HG03066 (cell line): Measurements from ENCODE around the gene CFAP300.

ENCODE experiments used
- ATAC-seq: cut with Tn5 transposase; IDR thresholded peaks from one replicate; pipeline ENCODE4 v1.9.1; 2021; ENCODE audit warnings: low read depth; ENCODE audit not compliant: unreplicated experiment

Gene CFAP300

DNA sequence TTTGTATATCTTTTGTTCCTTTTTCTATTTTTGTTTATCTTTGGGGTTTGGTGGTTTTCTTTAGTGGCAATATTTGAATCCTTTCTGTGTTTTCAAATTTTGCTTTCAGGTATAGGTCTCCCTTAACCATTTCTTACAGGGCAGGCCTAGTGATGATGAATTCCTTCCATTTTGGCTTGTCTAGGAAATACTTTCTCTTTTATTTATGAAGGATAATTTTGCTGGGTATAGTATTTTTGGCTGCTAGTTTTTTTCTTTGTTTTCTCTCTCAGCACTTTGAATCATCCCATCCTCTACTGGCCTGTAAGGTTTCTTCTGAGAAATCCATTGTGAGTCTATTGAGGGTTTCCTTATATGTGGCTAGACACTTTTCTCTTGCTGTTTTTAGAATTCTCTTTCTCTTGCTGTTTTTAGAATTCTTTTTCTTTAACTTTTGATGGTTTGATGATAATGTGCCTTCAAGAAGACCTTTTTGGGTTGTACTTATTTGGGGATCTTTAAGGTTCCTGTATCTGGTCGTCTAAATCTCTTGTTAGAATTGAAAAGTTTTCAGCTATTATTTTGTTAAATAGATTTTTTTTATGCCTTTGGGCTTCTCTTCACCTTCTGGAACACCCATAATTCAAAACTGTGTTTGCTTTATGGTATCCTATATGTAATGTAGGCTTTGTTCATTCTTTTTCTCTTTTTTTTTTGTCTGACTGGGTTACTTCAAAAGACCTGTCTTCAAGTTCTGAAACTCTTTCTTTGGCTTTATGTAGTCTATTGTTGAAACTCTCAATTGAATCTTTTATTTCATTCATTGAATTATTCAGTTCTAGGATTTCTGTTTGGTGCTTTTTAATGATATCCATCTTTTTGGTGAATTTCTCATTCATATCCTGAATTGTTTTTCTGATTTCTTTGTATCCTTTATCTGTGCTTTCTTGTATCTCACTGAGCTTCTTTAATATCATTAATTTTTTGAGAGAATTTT lies 24.5 kb downstream of the CFAP300 start:
- ATAC-seq = no peak

DNA sequence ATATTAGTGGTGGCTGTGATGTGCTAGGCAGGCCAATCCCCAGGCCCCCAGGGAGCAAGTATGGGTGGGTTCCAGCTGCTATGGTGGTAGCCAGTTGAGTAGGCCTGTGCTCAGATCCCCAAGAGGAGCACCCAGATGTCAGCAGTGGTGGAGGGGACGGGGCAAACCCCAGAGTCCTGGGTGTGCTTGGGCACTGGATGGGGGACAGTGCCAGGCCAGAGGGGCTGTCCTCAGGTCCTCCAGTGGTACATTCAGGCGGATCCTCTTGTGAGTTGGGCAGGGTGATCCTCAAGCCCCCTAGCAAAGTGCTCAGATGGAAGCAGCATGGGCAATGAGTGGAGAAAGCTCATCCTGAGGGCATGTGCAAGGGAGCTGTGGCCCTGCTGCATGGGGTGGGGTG lies 26.0 kb downstream of the CFAP300 start:
- no peak for ATAC-seq

DNA sequence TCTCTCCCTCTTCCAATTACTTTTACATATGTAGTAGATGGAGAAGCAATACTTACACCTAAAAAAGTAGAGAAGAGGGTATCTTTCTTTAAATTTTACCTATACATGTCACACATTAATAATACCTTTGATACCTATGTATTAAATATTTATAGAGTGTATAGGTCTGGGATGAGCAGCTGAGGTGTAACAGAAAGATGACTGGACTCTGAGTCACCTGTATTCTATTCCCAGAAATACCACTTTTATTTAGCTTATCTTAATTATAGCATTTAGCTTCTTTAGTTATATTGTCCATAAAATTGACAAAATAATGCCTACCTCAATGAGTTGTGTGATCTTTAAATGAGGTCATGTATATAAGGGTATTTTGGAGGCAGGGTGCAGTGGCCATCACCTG lies 32.4 kb downstream of the CFAP300 start:
- ATAC-seq = no peak

DNA sequence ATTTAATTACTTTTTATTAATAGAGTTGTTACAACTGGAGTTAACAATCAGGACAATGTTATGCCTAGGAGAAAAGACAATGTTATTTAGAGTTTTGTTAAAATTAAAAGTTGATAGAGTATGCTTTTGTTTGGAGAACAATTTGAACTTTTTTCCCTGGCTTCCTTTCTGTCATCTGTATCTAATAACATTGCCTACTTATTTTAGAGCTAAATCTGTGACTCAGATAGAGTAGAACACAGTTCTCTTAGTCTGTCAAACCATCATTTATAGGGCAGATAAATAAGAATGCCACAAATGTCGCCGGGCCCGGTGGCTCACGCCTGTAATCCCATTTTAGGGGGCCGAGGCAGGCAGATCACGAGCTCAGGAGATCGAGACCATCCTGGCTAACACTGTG lies 34.1 kb downstream of the CFAP300 start:
- no peak for ATAC-seq

DNA sequence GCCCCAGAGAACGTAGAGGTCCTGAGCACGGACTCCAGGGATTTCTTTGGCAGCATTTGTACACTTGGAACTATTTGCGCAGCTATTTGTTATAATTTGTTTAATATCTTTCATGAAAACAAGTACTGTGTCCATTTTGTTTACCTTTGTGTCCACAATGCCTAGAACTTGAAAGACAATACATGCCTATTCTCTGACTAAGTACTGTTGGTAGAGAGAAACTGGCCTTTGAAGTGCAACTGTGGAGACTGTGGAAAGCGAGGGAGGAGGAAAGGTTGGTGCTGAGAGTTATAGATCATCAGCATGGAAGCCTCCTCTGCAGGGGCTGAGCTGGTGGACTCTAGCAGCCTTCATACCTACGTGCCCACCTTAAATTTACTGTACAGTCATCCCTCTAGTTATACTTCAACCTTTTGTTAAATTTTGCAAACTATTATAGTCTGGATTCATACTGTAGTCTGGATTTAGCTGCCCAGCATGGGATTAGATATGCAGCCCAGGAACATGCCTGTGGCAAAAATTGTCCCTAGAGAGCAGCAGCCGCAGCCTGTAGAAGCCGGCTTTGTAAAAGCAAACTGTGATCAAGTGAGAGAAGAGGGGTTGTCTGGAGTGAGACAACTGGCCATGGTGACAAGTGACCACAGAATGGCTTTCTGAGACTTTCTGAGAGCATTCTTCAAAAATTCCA lies 38.8 kb downstream of the CFAP300 start:
- ATAC-seq = no peak

DNA sequence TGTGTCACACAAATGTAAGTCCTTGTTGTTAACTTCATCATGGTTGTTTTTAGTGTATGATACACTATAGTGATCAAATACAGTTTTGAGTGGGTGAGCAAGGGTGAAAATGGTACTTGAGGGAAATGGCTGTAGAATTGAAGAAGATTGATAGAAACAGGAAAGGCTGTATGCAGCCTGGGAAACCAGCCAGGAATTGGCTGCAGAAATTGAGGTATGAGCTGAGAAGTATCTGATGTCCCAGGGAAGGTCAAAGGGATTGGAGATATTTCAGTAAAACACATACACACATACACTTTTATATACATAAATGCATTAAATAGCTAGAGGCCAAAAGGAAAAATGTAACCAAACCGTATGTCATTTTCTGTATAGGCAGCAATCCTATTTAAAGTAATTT lies 49.9 kb downstream of the CFAP300 start:
- ATAC-seq = no peak

DNA sequence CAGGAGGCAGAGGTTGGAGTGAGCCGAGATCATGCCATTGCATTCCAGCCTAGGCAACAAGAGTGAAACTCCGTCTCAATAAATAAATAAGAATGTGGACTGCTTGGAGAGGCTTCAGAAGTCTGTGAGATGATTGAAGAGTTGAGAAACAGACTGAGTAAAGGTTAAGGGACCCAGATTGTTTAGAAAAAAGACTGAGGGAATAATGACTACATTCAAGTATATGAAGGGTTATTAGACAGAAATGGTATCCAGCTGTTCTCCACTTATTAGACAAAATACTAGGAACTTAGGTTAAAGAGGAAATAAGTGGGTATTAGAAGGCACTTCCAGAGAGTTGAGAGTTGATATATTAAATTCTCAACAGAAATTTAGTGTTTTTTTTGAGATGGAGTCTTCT lies 52.5 kb downstream of the CFAP300 start:
- ATAC-seq = no peak

DNA sequence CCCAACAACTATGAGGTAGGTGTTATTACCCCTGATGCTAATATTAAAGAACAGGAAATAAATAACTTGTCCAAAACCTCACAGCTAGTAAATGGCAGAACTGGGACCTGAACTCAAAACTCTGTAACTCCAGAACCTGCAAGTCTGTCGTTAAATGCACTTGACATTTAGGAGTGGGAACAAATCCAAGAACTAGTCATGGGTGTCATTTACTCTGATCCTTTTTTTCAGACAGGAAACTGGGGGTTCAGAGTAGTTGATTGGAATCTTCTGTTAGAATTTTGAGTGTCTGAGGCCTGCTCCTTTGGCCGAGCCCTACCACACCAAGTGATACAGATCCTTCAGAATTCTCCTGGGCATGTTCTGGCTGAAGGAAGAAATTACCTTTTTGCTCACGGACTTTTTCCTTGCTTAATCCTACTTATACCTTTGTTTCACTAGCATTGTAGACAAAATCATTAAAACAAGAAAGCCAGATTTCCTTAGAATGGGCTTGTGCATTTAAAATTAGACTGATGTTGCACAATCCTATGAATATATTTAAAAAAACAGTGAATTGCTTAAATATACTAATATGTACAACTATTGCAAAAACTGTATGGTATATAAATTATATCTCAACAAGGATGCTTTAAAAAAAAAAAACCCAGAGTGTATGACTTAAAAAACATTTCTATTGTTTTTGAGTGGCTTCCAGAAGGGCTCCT lies 61.6 kb downstream of the CFAP300 start:
- ATAC-seq = no peak

DNA sequence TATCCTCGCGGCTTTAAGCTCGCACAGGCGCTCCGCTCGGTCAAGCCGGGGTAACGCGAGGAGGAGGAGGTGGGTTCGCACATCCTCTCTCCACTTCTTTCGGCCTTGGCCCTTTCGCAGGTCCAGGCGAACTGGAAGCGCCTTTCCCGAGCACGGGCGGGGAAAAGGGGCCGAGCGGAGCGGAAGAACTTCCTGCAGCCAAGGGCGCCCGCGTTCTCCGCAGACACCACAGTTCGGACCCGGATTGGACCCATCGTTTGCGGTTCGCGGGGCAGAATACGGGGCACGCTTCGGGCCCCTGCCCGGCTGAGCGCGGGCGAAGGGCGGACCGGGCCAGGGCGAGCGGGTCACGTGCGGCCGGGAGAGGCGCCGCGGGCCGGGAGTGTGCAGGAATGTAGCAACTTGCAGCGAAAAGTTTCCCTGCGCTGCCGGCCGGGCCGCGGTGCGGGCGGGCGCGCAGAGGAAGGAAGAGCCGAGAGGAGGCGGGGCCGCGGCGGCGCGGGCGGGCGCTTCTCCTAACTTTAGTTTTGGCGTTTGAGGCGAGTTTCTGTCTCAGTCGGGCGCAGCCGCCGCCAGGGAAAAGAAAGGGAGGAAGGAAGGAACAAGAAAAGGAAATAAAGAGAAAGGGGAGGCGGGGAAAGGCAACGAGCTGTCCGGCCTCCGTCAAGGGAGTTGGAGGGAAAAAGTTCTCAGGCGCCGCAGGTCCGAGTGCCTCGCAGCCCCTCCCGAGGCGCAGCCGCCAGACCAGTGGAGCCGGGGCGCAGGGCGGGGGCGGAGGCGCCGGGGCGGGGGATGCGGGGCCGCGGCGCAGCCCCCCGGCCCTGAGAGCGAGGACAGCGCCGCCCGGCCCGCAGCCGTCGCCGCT lies 62.9 kb downstream of the CFAP300 start, which contains the start of gene YAP1:
Gene YAP1 (plus strand): TSS at position 552 of the 865 bp plus-strand sequence. CDS start 402 bp downstream, outside the sequence.
- peak; percentile 84 for ATAC-seq

DNA sequence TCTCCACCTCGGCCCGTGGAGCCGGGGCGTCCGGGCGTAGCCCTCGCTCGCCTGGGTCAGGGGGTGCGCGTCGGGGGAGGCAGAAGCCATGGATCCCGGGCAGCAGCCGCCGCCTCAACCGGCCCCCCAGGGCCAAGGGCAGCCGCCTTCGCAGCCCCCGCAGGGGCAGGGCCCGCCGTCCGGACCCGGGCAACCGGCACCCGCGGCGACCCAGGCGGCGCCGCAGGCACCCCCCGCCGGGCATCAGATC lies 63.4 kb downstream of the CFAP300 start:
- ATAC-seq = peak; percentile 9

DNA sequence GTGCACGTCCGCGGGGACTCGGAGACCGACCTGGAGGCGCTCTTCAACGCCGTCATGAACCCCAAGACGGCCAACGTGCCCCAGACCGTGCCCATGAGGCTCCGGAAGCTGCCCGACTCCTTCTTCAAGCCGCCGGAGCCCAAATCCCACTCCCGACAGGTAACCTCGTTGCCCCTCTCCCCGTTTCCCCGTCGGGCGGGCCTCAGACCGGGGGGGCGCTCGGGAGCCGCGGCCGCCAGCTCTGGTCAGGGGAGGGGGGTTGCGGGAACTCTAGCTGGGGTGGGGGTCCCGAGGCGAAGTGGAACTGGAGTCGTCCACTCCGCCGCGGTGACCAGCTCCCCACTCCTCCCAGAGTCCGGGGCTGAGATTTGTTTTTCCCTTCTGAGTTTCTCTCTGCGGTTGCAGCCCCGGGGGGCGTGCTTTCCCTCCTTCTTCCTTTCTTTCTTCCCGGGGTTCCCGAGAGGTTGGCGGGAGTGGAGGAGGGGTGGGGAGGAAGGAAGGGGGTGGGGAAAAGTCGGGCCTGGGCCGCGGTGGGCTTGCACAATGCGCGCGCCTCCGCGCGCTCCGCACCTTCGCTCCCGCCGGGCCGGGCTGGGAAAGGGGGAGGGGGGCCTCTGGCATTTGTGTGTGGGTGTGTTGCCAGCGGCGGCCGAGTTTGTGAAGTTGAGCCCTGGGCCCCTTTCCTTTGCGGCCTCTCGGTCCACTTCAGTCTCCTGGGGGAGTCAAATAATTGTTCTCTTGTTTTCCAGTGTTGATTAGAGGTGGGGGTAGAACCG lies 64.0 kb downstream of the CFAP300 start:
- ATAC-seq = no peak

DNA sequence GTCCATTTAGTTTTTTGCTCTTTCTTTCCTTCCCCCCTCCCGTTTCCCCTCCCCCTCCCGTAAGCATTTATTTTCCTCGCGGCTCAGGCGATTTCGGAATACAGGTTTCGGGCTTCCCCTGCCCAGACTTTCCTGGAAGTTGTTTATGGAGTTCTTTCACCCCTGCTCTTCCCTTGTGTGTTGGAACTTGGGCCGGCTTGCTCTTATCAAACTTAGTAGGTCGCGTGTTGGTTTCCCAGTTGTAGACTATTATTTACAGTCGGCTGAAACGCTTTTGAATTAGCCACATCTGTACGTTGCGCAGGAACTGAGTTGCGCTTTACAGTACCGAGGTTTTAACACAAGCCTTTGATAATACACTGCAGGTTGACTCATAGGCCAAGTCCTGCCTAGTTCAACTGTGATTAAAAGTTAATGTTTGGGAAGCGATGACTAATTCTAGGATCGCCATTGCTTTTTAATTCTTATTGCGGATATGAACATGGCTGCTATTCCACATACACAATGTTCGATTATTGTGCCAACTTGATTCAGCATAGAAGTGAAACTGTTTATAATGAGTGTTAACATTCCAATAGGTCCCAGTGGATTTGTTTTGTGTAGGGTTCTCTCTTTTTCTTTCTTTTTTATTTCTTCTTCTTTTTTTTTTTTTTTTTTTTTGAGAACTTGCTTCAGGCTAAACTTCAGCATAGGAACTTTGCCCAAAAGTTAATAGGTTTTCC lies 64.7 kb downstream of the CFAP300 start:
- no peak for ATAC-seq

DNA sequence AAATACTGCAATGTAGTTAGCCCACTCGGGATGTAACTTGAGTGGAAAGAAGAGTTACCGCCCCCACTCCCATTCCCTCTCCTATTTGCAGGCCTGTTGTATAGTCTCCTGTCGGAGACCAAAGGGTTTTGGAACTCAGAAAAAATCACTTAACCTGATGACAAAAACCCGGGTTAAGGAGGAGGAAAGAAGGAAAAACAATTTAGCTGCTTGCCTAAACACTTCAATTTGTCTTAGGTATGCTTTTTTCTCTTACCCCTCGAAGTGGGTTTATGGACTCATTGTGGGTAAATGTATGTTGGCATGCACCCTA lies 65.2 kb downstream of the CFAP300 start:
- ATAC-seq = no peak

DNA sequence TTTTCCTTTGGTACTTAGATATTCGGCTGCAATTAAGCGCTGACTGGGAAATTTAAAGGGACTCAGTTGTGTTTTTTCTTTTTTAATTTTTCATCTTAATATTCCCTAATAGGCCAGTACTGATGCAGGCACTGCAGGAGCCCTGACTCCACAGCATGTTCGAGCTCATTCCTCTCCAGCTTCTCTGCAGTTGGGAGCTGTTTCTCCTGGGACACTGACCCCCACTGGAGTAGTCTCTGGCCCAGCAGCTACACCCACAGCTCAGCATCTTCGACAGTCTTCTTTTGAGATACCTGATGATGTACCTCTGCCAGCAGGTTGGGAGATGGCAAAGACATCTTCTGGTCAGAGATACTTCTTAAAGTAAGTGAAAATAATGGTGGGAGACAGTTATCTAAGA lies 66.8 kb downstream of the CFAP300 start:
- no peak for ATAC-seq

DNA sequence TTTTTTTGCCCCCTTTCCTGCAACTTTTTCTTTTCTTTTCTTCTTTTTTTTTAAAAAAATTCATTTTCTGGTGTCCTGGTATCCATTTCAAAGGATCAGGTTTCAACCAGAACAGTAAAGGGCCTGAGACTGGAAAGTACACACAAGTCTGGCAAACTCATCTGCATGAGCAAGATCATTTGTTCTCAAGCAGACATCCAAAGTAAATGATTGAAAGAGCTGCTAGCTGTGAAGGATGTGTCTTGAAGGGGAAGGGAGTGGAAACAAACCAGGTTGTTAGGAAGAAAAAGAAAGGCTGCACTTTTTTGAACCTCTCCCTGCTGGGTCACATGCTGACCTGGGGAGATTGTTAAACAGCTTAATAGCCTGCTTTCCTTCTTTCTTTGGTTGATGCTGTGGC lies 68.3 kb downstream of the CFAP300 start:
- no peak for ATAC-seq

DNA sequence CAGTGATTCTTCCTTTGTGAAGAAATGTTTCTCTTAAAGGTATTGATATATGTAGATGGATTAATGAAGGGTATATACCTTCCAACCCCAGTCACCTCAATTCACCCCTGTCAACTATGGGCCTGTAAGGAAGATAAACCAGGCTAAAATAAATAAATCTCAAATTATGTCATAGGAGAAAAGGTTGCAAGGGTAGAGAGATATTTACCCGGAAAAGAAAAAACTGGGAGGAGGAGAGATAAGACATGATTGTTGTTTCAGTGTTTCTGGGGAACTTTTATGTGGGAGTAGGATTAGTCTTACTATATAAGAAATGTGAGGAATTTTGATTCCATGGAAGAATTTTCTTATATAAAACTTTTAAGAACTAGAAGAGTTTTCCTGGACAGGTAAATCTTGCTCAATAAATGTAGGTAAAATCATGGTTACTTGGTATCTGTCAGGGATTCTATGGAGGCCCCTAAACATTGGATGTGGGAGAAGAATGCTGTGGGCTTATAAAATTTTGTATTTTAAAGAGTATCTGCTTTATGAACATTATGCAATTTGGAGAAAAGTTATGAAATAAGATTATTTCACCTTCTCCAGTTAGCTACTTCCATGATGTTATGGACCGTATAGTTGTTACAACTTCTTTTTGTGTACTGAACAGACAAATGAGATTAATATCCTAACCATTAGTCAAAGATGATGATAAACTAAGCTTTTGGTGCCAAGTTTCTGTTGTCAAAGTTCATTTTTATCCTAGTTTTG lies 69.4 kb downstream of the CFAP300 start:
- no peak for ATAC-seq

DNA sequence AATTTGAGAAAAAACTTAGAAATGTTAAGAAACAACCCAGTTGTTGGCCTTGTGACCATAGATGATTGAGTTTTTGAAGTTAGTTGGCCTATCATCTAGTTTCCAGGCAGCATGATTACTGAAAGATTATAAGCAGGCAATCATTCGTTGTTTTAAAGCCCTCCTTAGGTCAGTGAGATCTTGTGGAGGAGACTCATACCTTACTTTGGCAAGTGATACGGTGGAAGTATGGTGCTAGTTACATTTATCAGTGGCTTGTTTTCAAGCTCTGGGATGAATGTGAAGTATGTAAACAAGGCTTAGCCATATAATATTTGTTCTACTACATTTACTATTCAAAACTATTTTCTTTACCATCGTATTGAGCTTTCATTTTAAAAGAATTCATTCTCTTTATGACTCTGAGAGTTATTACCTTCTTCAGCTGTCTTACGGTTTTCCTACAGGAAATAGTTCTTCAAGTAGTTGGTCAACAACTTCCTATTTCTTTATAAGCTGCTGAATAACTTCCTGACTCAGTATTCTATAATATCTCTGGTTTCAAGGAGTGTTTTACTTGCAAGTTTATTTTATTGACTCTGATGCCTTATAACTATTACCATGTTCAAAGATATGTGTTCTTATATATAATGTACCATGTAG lies 70.4 kb downstream of the CFAP300 start:
- ATAC-seq = no peak

DNA sequence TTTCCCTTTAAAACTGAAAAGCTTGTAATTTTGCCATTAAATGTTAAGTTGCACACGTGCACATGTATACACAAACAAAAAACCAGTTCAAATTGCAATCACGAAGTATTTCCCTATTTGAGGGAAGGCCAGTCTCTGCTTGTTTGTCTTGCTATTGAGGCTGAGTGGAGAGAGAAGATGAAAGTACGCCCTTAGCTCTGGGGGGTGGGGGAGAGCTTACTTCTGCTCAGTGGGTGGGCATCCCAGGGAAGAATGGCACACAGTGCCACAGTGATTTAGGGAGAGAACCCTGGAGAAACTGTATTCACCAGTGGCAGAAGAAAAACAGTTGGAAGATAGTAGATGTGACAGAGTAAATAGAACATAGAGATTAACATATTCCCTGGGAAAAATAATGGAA lies 71.7 kb downstream of the CFAP300 start:
- ATAC-seq = no peak
